K562 (cell line): ENCODE measurements around the gene FAM53B.

ENCODE experiments used
- CBX1 ChIP-seq: sonication (generic); IDR thresholded peaks from 2 replicates; pipeline ENCODE4 v1.6.1; 2016; ENCODE audit warnings: antibody characterized with exemption, low read depth, mild to moderate bottlenecking
- EGR1 ChIP-seq: fragments of 450-650 bp; conservative IDR thresholded peaks from 2 replicates; pipeline ENCODE4 v1.6.1; 2017; ENCODE audit warnings: mild to moderate bottlenecking
- FOSL1 ChIP-seq: fragments of 200-800 bp; sonication (Bioruptor generic); conservative IDR thresholded peaks from 2 replicates; pipeline ENCODE4 v1.6.1; 2016; ENCODE audit warnings: missing genetic modification characterization, missing compliant biosample characterization
- HMGXB4 ChIP-seq: sonication (generic); formaldehyde crosslinking; IDR thresholded peaks from 2 replicates; pipeline ENCODE4 v1.8.1; 2023; ENCODE audit warnings: mild to moderate bottlenecking, missing genetic modification reagents
- NFE2L1 ChIP-seq: fragments of 450-650 bp; IDR thresholded peaks from 2 replicates; pipeline ENCODE4 v1.6.1; 2016; ENCODE audit warnings: missing genetic modification characterization, low read depth, mild to moderate bottlenecking, missing compliant biosample characterization, moderate library complexity, borderline replicate concordance
- NFRKB ChIP-seq: fragments of 450-650 bp; IDR thresholded peaks from 2 replicates; pipeline ENCODE4 v1.6.1; 2016; ENCODE audit warnings: low read depth

- no peak for TF ChIP-seq FOSL1
- no peak for TF ChIP-seq NFE2L1 (tag)
- TF ChIP-seq HMGXB4 (CRISPR knock-in tag), result no peak
- TF ChIP-seq NFRKB, result no peak
- TF ChIP-seq CBX1, result no peak
- no peak for TF ChIP-seq EGR1
These were observed 121.2 kb downstream of the FAM53B start for GRCh38 chr10:124622866-124623536.
